Stimulated activated CD4-positive, alpha-beta T cell treated with anti-CD3 and anti-CD28 coated beads, Interleukin-1b, Interleukin-23, amount 100 ng/mL, for 1 hour (primary cell): ENCODE measurements around the gene CFL2.
"Not testable (repeated sequence)": the region's sequence is repeated elsewhere in the genome, so short reads cannot be mapped to it uniquely, and the experiment has no call there.

Source experiments
- DNase-seq, 2 donors: peaks; one replicate each; pipeline ENCODE4 v3.0.0-alpha.2; 2020; ENCODE audit warnings: low read depth in 2 of 2

The CFL2 gene

GRCh38 chr14:34714320-34715126 is at the start of gene CFL2:
CFL2 (minus strand) TSS chr14:34714593; CDS start chr14:34714540, 53 bp downstream.
- peak; percentile 12 to 46 for DNase-seq

GRCh38 chr14:34755215-34755614 is 40.8 kb upstream of the CFL2 start:
- no peak for DNase-seq

- DNase-seq = no peak
Observed at GRCh38 chr14:34754687-34755086, 40.3 kb upstream of the CFL2 start.

GRCh38 chr14:34750670-34751069 is 36.3 kb upstream of the CFL2 start:
- DNase-seq = no peak

GRCh38 chr14:34750233-34750632 is 35.8 kb upstream of the CFL2 start:
- DNase-seq = no peak

- DNase-seq = no peak
Observed at GRCh38 chr14:34749408-34749807, 35.0 kb upstream of the CFL2 start.

- DNase-seq = no peak
Observed at GRCh38 chr14:34742270-34743115, 28.1 kb upstream of the CFL2 start.

- DNase-seq = no peak
Observed at GRCh38 chr14:34741840-34742239, 27.4 kb upstream of the CFL2 start.

- DNase-seq = not testable (repeated sequence)
Observed at GRCh38 chr14:34740139-34740538, 25.7 kb upstream of the CFL2 start.

GRCh38 chr14:34737079-34737478 is 22.7 kb upstream of the CFL2 start:
- not testable (repeated sequence) for DNase-seq

GRCh38 chr14:34733245-34733644 is 18.9 kb upstream of the CFL2 start:
- no peak for DNase-seq

- DNase-seq = no peak
Observed at GRCh38 chr14:34732802-34733201, 18.4 kb upstream of the CFL2 start.

GRCh38 chr14:34723867-34724266 is 9.5 kb upstream of the CFL2 start:
- no peak for DNase-seq

- DNase-seq = no peak
Observed at GRCh38 chr14:34722723-34723545, 8.5 kb upstream of the CFL2 start.

- DNase-seq = no peak
Observed at GRCh38 chr14:34721129-34721528, 6.7 kb upstream of the CFL2 start.

- no peak for DNase-seq
Observed at GRCh38 chr14:34718750-34719304, 4.4 kb upstream of the CFL2 start.

- no peak for DNase-seq
Observed at GRCh38 chr14:34715127-34715863, 902 bp upstream of the CFL2 start.

- DNase-seq = peak in 1 of 2 donors; percentile 17
Observed at GRCh38 chr14:34713681-34714319, 593 bp downstream of the CFL2 start.

GRCh38 chr14:34713122-34713680 is 1.2 kb downstream of the CFL2 start:
- no peak for DNase-seq
